ENCODE results near the gene REV1. TPM values are rescaled to one million over a fixed set of nuclear protein-coding genes. Genes with fewer than 3 reads are reported as not detected.

Gene REV1
- total RNA-seq, 1 donor from 2014 or later, result 42.8 TPM

DNA sequence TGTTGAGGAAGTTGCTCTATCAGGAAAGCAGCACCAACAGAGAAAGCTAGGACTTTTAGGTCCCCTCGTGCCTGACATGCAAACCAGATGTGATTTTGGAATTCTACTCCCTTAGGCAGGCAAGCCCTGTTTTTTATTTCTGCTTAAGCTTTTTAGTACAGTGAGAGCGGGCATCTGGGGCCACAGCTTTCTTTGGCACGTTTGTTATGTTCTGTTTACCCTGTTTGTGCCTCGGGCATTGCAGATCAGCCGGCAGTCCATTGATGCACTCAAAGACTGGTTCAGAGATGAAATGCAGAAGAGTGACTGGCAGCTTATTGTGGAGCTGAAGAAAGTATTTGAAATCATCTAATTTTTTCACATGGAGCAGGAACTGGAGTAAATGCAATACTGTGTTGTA lies 90.8 kb downstream of the REV1 start:
- TF ChIP-seq, protein P1, sequence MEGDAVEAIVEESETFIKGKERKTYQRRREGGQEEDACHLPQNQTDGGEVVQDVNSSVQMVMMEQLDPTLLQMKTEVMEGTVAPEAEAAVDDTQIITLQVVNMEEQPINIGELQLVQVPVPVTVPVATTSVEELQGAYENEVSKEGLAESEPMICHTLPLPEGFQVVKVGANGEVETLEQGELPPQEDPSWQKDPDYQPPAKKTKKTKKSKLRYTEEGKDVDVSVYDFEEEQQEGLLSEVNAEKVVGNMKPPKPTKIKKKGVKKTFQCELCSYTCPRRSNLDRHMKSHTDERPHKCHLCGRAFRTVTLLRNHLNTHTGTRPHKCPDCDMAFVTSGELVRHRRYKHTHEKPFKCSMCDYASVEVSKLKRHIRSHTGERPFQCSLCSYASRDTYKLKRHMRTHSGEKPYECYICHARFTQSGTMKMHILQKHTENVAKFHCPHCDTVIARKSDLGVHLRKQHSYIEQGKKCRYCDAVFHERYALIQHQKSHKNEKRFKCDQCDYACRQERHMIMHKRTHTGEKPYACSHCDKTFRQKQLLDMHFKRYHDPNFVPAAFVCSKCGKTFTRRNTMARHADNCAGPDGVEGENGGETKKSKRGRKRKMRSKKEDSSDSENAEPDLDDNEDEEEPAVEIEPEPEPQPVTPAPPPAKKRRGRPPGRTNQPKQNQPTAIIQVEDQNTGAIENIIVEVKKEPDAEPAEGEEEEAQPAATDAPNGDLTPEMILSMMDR (IDR thresholded peaks at IDR 0.05; ENCODE audit: borderline replicate concordance), result no peak
- peaks cover 98% of the 10 kb centered on the region for H3K36me3 ChIP-seq
- peak overlapping the region; percentile 75 for H3K27ac ChIP-seq (replicated peaks)
- no peak for DNase-seq
- H3K4me1 ChIP-seq, result peaks cover 53% of the 10 kb centered on the region
- no peaks in the 10 kb centered on the region for H3K27me3 ChIP-seq (ENCODE audit: low read depth)
- H3K9me3 ChIP-seq (replicated peaks), result no peaks in the 10 kb centered on the region
- H3K4me3 ChIP-seq, result no peak overlapping the region
- intact Hi-C loops (cut with micrococcal nuclease), result no loop called here

DNA sequence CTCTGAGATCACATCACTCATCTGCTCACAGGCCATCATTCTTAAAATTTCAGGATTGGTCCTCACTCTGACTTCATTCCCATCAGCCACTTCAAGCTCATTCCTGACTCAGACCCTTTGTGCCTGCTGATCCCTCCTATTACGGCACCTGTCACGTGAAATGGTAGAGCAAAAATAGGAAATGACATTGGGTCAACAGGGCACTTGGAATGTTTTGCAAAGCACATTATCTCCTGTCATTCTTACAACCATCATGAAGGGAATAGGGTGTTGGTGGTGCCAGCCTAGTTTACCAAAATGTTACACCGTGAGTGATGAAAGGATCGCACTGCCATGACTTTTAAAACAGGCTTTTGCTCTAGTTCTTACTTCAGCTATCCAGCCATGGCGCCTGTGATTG lies 91.5 kb downstream of the REV1 start:
- no peaks in the 10 kb centered on the region for H3K27me3 ChIP-seq (ENCODE audit: low read depth)
- intact Hi-C loops (cut with micrococcal nuclease), result no loop called here
- TF ChIP-seq, protein P1 (IDR thresholded peaks at IDR 0.05; ENCODE audit: borderline replicate concordance), result no peak
- peaks cover 98% of the 10 kb centered on the region for H3K36me3 ChIP-seq
- no peak overlapping the region for H3K4me3 ChIP-seq
- peaks cover 50% of the 10 kb centered on the region for H3K4me1 ChIP-seq
- H3K9me3 ChIP-seq (replicated peaks), result no peaks in the 10 kb centered on the region
- no peak for DNase-seq
- H3K27ac ChIP-seq (replicated peaks), result peak overlapping the region; percentile 75

DNA sequence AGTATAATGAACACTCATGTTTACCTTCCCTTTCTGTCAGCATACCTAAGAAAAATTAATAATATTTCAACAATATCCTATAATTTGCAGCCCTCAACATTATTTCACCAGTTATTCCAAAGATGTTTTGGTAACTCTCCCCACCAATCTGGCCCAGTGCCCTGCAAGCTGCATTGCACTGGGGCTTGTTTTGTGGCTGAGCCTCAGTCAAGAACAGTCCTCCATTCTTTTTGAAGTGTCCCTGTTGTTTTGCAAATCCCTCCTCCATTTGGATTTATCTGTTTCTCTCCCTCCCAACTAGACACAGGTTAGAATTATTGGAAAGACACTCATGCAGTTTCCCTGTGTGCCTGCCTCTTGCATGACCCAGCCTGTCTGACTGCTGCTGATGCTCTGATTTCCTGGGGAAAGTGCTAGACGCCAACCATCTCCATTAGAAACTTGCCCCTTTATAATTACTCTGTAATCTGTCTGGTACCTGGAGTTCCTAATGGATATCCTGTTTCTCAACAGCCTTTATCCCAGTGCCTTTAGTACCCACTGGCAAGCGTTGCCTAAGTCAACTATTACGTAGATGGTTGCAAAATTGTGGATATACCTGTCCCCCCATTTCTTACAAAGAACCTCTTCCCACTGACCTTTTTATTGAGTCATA lies 92.4 kb downstream of the REV1 start:
- Histone ChIP-seq H3K4me1 (peaks cover 42% of the 10 kb centered on the region), H3K27ac (replicated peaks) (peak overlapping the region; percentile 75), H3K4me3 (no peak overlapping the region), H3K36me3 (peaks cover 98% of the 10 kb centered on the region), H3K9me3 (replicated peaks) (no peaks in the 10 kb centered on the region), H3K27me3 (ENCODE audit: low read depth) (no peaks in the 10 kb centered on the region)
- intact Hi-C loops (cut with micrococcal nuclease), result no loop called here
- no peak for DNase-seq
- TF ChIP-seq, protein P1 (IDR thresholded peaks at IDR 0.05; ENCODE audit: borderline replicate concordance), result no peak

DNA sequence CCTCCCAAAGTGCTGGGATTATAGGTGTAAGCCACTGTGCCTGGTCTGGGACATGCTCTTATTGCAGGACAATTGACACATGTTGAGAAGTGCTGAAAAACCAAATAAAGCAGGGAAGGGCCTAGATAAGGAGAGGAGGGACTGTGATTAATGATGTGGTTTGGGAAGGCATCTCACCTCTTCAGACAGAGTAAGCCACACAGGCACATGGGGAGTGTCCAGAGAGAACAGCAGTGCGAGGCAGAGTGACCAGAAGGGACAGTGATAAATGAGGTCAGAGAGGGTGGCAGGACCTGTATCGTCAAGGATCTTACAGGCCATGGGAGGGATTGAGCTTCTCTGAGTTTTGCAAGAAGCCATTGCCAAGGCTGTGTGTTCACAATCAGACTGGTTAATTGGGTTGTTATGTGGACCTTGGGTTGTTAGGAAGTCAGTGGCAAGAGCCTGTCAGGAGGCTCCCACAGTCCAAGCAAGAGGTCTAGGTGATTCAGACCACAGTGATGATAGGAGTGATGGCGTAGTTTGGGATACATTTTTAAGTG lies 94.2 kb downstream of the REV1 start:
- no peak for DNase-seq
- Histone ChIP-seq H3K36me3 (peaks cover 98% of the 10 kb centered on the region), H3K4me3 (no peak overlapping the region), H3K9me3 (replicated peaks) (no peaks in the 10 kb centered on the region), H3K27me3 (ENCODE audit: low read depth) (no peaks in the 10 kb centered on the region), H3K27ac (replicated peaks) (peak overlapping the region; percentile 75), H3K4me1 (peaks cover 54% of the 10 kb centered on the region)
- intact Hi-C loops (cut with micrococcal nuclease), result no loop called here
- TF ChIP-seq, protein P1 (IDR thresholded peaks at IDR 0.05; ENCODE audit: borderline replicate concordance), result no peak

DNA sequence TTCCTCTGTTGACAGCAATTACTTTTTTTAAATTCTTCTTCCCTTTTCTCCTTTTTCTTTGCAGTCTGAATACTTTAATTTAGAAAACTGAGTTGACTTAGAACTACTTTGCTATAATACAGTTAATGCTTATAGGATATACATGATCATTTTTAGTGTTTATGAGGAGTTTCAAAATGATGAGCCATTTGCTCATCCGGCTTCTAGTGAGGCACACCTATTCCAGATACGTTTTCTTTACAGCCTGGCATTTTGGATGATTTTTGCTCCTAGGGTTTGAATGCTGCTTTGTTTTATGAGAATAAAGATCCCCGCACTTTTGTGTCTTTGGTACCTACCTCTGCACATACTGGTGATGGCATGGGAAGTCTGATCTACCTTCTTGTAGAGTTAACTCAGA lies 99.9 kb downstream of the REV1 start:
- H3K27ac ChIP-seq (replicated peaks), result peak overlapping the region; percentile 70
- no peaks in the 10 kb centered on the region for H3K9me3 ChIP-seq (replicated peaks)
- intact Hi-C loops (cut with micrococcal nuclease), result no loop called here
- no peaks in the 10 kb centered on the region for H3K27me3 ChIP-seq (ENCODE audit: low read depth)
- H3K4me3 ChIP-seq, result peak overlapping the region; percentile 28
- H3K36me3 ChIP-seq, result peaks cover 58% of the 10 kb centered on the region
- TF ChIP-seq, protein P1 (IDR thresholded peaks at IDR 0.05; ENCODE audit: borderline replicate concordance), result no peak
- DNase-seq, result no peak
- peaks cover 37% of the 10 kb centered on the region for H3K4me1 ChIP-seq

Measured in left ventricle myocardium inferior (tissue), 1 donor.